Smooth muscle cell (in vitro differentiated cells): ENCODE data around the gene DMRTB1. TPM values are rescaled to one million over a fixed set of nuclear protein-coding genes. Genes with fewer than 3 reads are reported as not detected.
"Not testable (repeated sequence)": the region's sequence is repeated elsewhere in the genome, so short reads cannot be mapped to it uniquely, and the experiment has no call there.

ENCODE experiments used
- DNase-seq: peaks from one replicate; lab custom pipeline; 2025; ENCODE audit not compliant: unreplicated experiment; lab: John Stamatoyannopoulos, UW
- H2AFZ ChIP-seq: fragments of 200-600 bp; sonication (generic); 2 replicates; pipeline ENCODE4 v1.6.0; 2016; ENCODE audit warnings: antibody characterized with exemption, low read depth, mild to moderate bottlenecking
- H3F3A ChIP-seq: fragments of 200-600 bp; sonication (generic); 2 replicates; pipeline ENCODE4 v1.6.0; 2017; ENCODE audit warnings: antibody characterized with exemption, low read depth
- H3K27ac ChIP-seq: fragments of 200-600 bp; sonication (generic); 2 replicates; pipeline ENCODE4 v1.5.1; 2016; ENCODE audit warnings: low read depth, mild to moderate bottlenecking
- H3K27me3 ChIP-seq: fragments of 200-600 bp; sonication (generic); 2 replicates; pipeline ENCODE4 v1.6.1; 2016; ENCODE audit warnings: low read depth, mild to moderate bottlenecking
- H3K36me3 ChIP-seq: fragments of 200-600 bp; sonication (generic); 2 replicates; pipeline ENCODE4 v1.5.1; 2016; ENCODE audit warnings: low read depth
- H3K4me1 ChIP-seq: fragments of 200-600 bp; sonication (generic); 2 replicates; pipeline ENCODE4 v1.5.1; 2016; ENCODE audit warnings: low read depth
- H3K4me2 ChIP-seq: fragments of 200-600 bp; sonication (generic); 2 replicates; pipeline ENCODE4 v1.6.0; 2016; ENCODE audit warnings: mild to moderate bottlenecking
- H3K4me3 ChIP-seq: fragments of 200-600 bp; sonication (generic); 2 replicates; pipeline ENCODE4 v1.5.1; 2016; ENCODE audit warnings: mild to moderate bottlenecking
- H3K79me2 ChIP-seq: fragments of 200-600 bp; sonication (generic); 2 replicates; pipeline ENCODE4 v1.6.0; 2016; ENCODE audit warnings: low read depth, mild to moderate bottlenecking
- H3K9ac ChIP-seq: fragments of 200-600 bp; sonication (generic); 2 replicates; pipeline ENCODE4 v1.6.0; 2016; ENCODE audit warnings: low read depth
- H3K9me3 ChIP-seq: fragments of 200-600 bp; sonication (generic); replicated peaks from 2 replicates; pipeline ENCODE4 v1.5.1; 2016; ENCODE audit warnings: low read depth
- H4K20me1 ChIP-seq: fragments of 200-600 bp; sonication (generic); 2 replicates; pipeline ENCODE4 v1.6.0; 2016; ENCODE audit warnings: low read depth
- CTCF ChIP-seq: fragments of 200-600 bp; sonication (generic); IDR thresholded peaks from 2 replicates; pipeline ENCODE4 v1.5.1; 2017; ENCODE audit warnings: borderline replicate concordance, mild to moderate bottlenecking, antibody characterized with exemption; ENCODE audit not compliant: insufficient read depth, poor library complexity, severe bottlenecking
- WGBS: methylation state at CpG from one replicate; pipeline ENCODE4 v1.1.7; 2016; ENCODE audit warnings: low lambda C conversion rate; 5-methylcytosine and 5-hydroxymethylcytosine counted together
- polyA plus RNA-seq: library from polyadenylated mRNA; unstranded; fragments of >200 nt; fragmentation: Nextera tagmentation; extraction: Ambion mirVana; gene quantifications from 2 replicates; pipeline ENCODE4 v1.2.1, GENCODE V29; 2016
- total RNA-seq: library from RNA; depleted of rRNA; stranded (reverse); fragments of >200 nt; gene quantifications from 2 replicates; pipeline ENCODE4 v1.2.3, GENCODE V29; 2014

DMRTB1 gene
- total and polyA plus RNA-seq, 2 experiments from 2014 or later: not detected

DNA sequence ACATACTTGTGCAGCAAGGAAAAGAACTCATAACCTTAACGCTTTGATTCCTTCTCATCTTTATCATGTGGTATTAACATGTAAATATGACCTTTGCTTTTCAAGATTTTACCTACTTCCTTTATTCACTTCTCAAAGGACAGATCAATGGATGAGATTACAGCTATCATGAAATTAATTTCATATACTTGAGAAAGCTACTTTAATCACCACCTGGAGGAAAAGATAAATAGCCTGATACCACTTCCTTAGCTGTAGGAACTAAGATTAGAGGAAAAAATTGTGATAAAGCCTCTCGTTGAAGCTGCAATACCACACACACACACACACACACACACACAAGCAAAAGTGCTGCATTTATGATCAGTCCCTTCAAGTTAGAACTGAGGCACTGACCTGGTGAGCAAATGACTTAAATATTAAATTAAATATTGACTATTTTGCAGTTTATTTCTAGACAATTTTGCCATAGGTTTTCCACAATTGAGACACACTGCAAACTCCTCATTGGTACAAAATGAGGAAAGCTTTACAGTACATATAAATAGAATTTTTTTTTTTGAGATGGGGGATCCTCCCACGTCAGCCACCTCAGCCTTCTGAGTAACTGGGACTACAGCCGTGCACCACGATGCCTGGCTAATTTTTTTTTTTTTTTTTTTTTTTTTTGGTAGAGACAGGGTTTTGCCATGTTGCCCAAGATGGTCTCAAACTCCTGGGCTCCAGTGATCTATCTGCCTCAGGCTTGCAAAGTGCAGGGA is 27.2 kb upstream of the DMRTB1 start:
- no peaks in the 10 kb centered on the region for H3K9me3 ChIP-seq
- H3K27me3 ChIP-seq: no peaks in the 10 kb centered on the region
- no peak overlapping the region for H3K9ac ChIP-seq
- no peaks in the 10 kb centered on the region for H3K79me2 ChIP-seq
- H3K36me3 ChIP-seq: no peaks in the 10 kb centered on the region
- no peak overlapping the region for H2AFZ ChIP-seq
- no peaks in the 10 kb centered on the region for H3F3A ChIP-seq
- no peak overlapping the region for H3K27ac ChIP-seq
- no peak for DNase-seq
- no peak overlapping the region for H3K4me3 ChIP-seq
- H3K4me2 ChIP-seq: no peak overlapping the region
- H4K20me1 ChIP-seq: no peaks in the 10 kb centered on the region
- no peak for TF ChIP-seq CTCF
- H3K4me1 ChIP-seq: peaks cover 4% of the 10 kb centered on the region
- 77% methylated on average over 5 of the region's 5 CpGs for WGBS

DNA sequence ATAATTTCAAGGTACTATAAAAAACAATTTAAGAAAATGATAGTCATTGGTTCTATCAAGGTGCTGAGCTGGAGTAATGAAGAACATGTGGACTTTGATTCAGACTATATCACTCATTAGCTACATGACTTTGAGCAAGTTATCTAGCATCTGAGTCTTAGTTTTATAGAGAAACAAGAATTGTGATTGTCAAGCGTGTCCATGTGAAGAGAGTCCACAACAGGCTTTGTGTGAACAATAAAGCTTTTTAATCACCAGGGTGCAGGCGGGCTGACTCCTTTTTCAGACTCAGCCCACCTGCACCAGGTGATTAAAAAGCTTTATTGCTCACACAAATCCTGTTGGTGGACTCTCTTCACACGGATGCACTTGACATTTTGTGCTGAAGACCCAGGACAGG is 26.6 kb upstream of the DMRTB1 start:
- H3K9me3 ChIP-seq: no peaks in the 10 kb centered on the region
- no peak for TF ChIP-seq CTCF
- no peak for DNase-seq
- no peak overlapping the region for H3K4me2 ChIP-seq
- no peaks in the 10 kb centered on the region for H3K79me2 ChIP-seq
- H2AFZ ChIP-seq: no peak overlapping the region
- no peaks in the 10 kb centered on the region for H3F3A ChIP-seq
- H3K4me3 ChIP-seq: no peak overlapping the region
- no peak overlapping the region for H3K9ac ChIP-seq
- 91% methylated on average over 3 of the region's 3 CpGs for WGBS
- H3K4me1 ChIP-seq: peaks cover 4% of the 10 kb centered on the region
- H3K27ac ChIP-seq: no peak overlapping the region
- H3K27me3 ChIP-seq: no peaks in the 10 kb centered on the region
- H3K36me3 ChIP-seq: no peaks in the 10 kb centered on the region
- no peaks in the 10 kb centered on the region for H4K20me1 ChIP-seq

DNA sequence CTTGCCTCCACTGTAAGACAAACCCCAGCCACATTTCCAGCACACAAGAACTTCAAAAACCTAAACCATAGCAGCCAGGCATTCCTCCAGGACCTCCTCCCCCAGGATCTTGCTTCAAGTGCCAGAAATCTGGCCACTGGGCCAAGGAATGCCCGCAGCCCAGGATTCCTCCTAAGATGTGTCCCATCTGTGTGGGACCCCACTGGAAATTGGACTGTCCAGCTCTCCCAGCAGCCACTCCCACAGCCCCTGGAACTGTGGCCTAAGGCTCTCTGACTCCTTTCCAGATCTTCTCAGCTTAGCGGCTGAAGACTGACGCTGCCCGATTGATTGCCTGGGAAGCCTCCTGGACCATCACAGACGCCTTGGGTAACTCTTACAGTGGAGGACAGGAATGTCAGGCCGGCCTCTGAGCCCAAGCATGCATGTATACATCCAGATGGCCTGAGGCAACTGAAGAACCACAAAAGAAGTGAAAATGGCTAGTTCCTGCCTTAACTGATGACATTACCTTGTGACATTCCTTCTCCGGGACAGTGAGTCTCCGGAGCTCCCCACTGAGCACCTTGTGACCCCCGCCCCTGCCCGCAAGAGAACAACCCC is 24.7 kb upstream of the DMRTB1 start:
- H3K79me2 ChIP-seq, H2AFZ ChIP-seq, DNase-seq, H3K27ac ChIP-seq, H3K27me3 ChIP-seq, H3K36me3 ChIP-seq, H3K9ac ChIP-seq, H3K4me3 ChIP-seq, H3K9me3 ChIP-seq, H3F3A ChIP-seq, H3K4me2 ChIP-seq, H4K20me1 ChIP-seq, H3K4me1 ChIP-seq: not testable (repeated sequence)
- WGBS: 73% methylated on average over 10 of the region's 10 CpGs

- no peaks in the 10 kb centered on the region for H3K27me3 ChIP-seq
- H3K4me2 ChIP-seq: no peak overlapping the region
- no peaks in the 10 kb centered on the region for H3F3A ChIP-seq
- H3K79me2 ChIP-seq: no peaks in the 10 kb centered on the region
- H3K27ac ChIP-seq: no peak overlapping the region
- TF ChIP-seq CTCF: no peak
- no peak overlapping the region for H3K4me3 ChIP-seq
- peaks cover 2% of the 10 kb centered on the region for H3K4me1 ChIP-seq
- H2AFZ ChIP-seq: no peak overlapping the region
- no peaks in the 10 kb centered on the region for H3K9me3 ChIP-seq
- H3K9ac ChIP-seq: no peak overlapping the region
- H4K20me1 ChIP-seq: no peaks in the 10 kb centered on the region
- H3K36me3 ChIP-seq: no peaks in the 10 kb centered on the region
- DNase-seq: no peak
- 96% methylated on average over 4 of the region's 4 CpGs for WGBS
Observed at GRCh38 chr1:53435151-53435550, 24.0 kb upstream of the DMRTB1 start.
